Left cardiac atrium (tissue), 4 donors: Measurements from ENCODE around the gene ZBTB46. TPM values are rescaled to one million over a fixed set of nuclear protein-coding genes. Genes with fewer than 3 reads are reported as not detected.
"Not testable (repeated sequence)": the region's sequence is repeated elsewhere in the genome, so short reads cannot be mapped to it uniquely, and the experiment has no call there.

Source experiments
- ATAC-seq, 2 donors: fragments of 200-7000 bp; cut with Tn5 transposase; one replicate each; pipeline ENCODE4 v1.9.1; 2020; ENCODE audit warnings: mild to moderate bottlenecking in 2 of 2, moderate library complexity in 2 of 2
- DNase-seq: peaks from one replicate; pipeline ENCODE4 v3.0.0-alpha.2; 2020
- intact Hi-C, 2 donors: fragments of 100-400 bp; cut with DNase I; formaldehyde crosslinking; loops; one replicate each; pipeline versions ENCODE4 v1.14.1 to v1.15.1; 2022 to 2023
- total RNA-seq, 2 donors: library from RNA; stranded (reverse); fragmentation: NEBNext Ultra II Directional; extraction: Animal tissue kit (Norgen Biotek cat#: 25700); gene quantifications; one replicate each; pipeline ENCODE4 v1.2.1, GENCODE V29; 2021
- donor health status: DM: no; HTN: yes; CAD: no.
- donor health status: DM: no; HTN: yes; CAD: no; lungs with severe emphysema.
- donor health status: DM: yes; HTN: yes; CAD: no.
- donor health status: Dilated cardiomyopathy.

The ZBTB46 gene
- total RNA-seq, 2 donors from 2014 or later, result 12.7 to 17.0 TPM

GRCh38 chr20:63734946-63735858 lies 95.9 kb downstream of the ZBTB46 start:
- ATAC-seq, result no peak
- no peak for DNase-seq
- intact Hi-C loops, result no loop called here

- no peak for DNase-seq
- intact Hi-C loops, result no loop called here
- no peak for ATAC-seq
Observed at GRCh38 chr20:63734111-63734945, 96.7 kb downstream of the ZBTB46 start.

GRCh38 chr20:63733579-63734081 lies 97.4 kb downstream of the ZBTB46 start:
- intact Hi-C loops, result no loop called here
- no peak for DNase-seq
- ATAC-seq, result no peak

GRCh38 chr20:63733117-63733516 lies 97.9 kb downstream of the ZBTB46 start:
- DNase-seq, result no peak
- intact Hi-C loops, result no loop called here
- no peak for ATAC-seq

GRCh38 chr20:63732118-63733095 lies 98.7 kb downstream of the ZBTB46 start:
- ATAC-seq (no peak), DNase-seq (no peak)
- intact Hi-C loops, result no loop called here

GRCh38 chr20:63731410-63731809 lies 99.7 kb downstream of the ZBTB46 start:
- ATAC-seq (no peak), DNase-seq (no peak)
- intact Hi-C loops, result no loop called here

GRCh38 chr20:63730189-63730733 lies 100.8 kb downstream of the ZBTB46 start:
- ATAC-seq, intact Hi-C loops, DNase-seq: not testable (repeated sequence)

- intact Hi-C loops, ATAC-seq, DNase-seq: not testable (repeated sequence)
Observed at GRCh38 chr20:63722967-63723622, 108.0 kb downstream of the ZBTB46 start.

GRCh38 chr20:63718996-63719395 lies 112.1 kb downstream of the ZBTB46 start:
- no peak for DNase-seq
- ATAC-seq, result no peak
- intact Hi-C loops, result no loop called here

- ATAC-seq, result no peak
Observed at GRCh38 chr20:63714858-63715257, 116.2 kb downstream of the ZBTB46 start.

GRCh38 chr20:63712191-63712590 lies 118.9 kb downstream of the ZBTB46 start:
- ATAC-seq, result no peak
- no peak for DNase-seq
- intact Hi-C loops, result no loop called here

More at GRCh38 chr20:63714858-63715257, 116.2 kb downstream of the ZBTB46 start:
- intact Hi-C loops, result no loop called here
- no peak for DNase-seq

GRCh38 chr20:63711085-63711645 lies 119.9 kb downstream of the ZBTB46 start:
- ATAC-seq (no peak), DNase-seq (no peak)
- intact Hi-C loops, result no loop called here

- intact Hi-C loops, result no loop called here
- no peak for ATAC-seq
- DNase-seq, result no peak
Observed at GRCh38 chr20:63709149-63709527, 121.9 kb downstream of the ZBTB46 start.

- DNase-seq (no peak), ATAC-seq (peak in 1 of 2 donors; percentile 3)
- intact Hi-C loops, result no loop called here
Observed at GRCh38 chr20:63708301-63709148, 122.5 kb downstream of the ZBTB46 start.

- ATAC-seq (peak; percentile 95 to 97), DNase-seq (peak; percentile 92)
- intact Hi-C loops, result loop anchor here in 1 of 2 donors (1.0 kb wide), 1 partner anchor 49 kb away; the partner anchor contains the start of gene RTEL1
Observed at GRCh38 chr20:63707558-63708300, 123.3 kb downstream of the ZBTB46 start, which contains the start of the genes ARFRP1 and ZGPAT. TSS of gene ARFRP1 (minus strand) at chr20:63707976. CDS start at chr20:63707091, 885 bp downstream. TSS of gene ZGPAT (plus strand) at chr20:63708039. CDS start at chr20:63708581, 542 bp downstream.
